Measurements from ENCODE around the gene USP34. TPM values are rescaled to one million over a fixed set of nuclear protein-coding genes. Genes with fewer than 3 reads are reported as not detected.
A peak's percentile ranks its signal among the peaks of the same experiment; 100 is the strongest.

USP34 gene
- total and polyA plus RNA-seq, 9 of the 15 experiments (the other 6 are each of a cell fraction or from before 2014, with no cell fraction given) = 19.8 to 108 (median 67.8) TPM

DNA sequence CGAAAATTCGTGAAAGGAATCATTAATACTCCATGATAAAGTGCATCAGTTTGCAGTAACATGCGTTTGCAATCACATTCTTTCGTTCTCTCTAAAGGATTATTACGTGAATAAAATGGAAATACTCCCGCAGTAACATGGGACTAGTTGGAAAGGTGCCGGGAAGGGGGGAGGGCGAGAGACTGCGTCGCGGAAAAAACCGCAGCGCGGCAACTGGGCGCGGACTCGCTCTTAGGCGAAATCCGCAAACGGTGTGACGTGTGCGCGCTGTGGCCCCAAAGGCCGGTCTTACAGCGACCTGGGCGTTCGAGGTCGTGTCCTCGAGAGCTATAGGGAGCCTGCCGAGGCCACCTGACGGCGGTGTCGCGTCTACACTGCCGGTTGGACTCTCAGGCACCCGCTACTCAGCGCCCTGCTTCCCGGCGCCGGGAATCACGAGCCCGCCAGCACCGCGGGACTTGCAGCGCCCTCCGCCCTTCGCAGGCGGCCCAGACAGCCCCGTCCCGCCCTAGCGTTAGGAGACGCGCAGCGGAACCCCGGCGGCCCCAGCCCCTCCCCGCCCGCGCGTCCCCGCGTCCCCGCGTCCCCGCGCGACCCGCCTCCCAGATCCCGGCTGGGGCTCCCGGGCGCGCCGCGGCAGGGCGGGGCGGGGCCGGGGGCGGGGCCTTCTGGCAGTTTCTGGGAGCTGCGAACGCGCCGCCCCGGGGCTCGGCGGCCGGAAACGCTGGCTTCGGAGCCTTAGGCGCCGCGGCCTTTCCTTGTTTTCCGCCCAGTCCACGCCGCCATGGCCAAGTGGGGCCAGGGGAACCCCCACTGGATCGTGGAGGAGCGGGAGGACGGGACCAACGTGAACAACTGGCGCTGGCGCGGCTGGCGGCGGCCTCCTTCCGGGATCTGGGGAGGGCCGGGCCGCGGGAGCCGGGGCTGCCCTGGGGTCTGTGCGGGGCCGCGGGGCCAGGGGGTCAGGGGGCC is 293.8 kb downstream of the USP34 start (continued):
- TF ChIP-seq FOXO4 (CRISPR knock-in tag; IDR thresholded peaks at IDR 0.05) (no peak), POLR2H (tag; IDR thresholded peaks at IDR 0.05; ENCODE audit: low read depth) (peak; percentile 86), SLC30A9 (CRISPR knock-in tag; IDR thresholded peaks at IDR 0.05) (no peak), KLF1 (tag; IDR thresholded peaks at IDR 0.05) (peak; percentile 20; the same call in 1 of the 2 replicates), HEY1 (CRISPR knock-in tag; IDR thresholded peaks at IDR 0.05; ENCODE audit: borderline replicate concordance) (no peak), ZSCAN32 (CRISPR knock-in tag; IDR thresholded peaks at IDR 0.05) (0 out of 2 replicates have a peak, but pooled peaks have one; percentile 4), HINFP (tag; conservative IDR thresholded peaks at IDR 0.05; ENCODE audit: low read depth) (no peak), FOXJ2 (tag; IDR thresholded peaks at IDR 0.05) (no peak), USF1 (CRISPR knock-in tag; IDR thresholded peaks at IDR 0.05) (peak; percentile 72), ASH1L (IDR thresholded peaks at IDR 0.05; ENCODE audit: borderline replicate concordance, low read depth, partially characterized antibody) (no peak), ZNF766 (CRISPR knock-in tag; conservative IDR thresholded peaks at IDR 0.05) (peak; percentile 96), RCOR1 (IDR thresholded peaks at IDR 0.05; ENCODE audit: borderline replicate concordance in 1 of 2, low read depth in 2 of 2, low read length in 2 of 2) (0 out of 4 replicates have a peak, but pooled peaks of 1 of the 2 experiments have one; percentile 43), CBX5 (IDR thresholded peaks at IDR 0.05; ENCODE audit: borderline replicate concordance, low read depth) (no peak), ZNF589 (CRISPR knock-in tag; IDR thresholded peaks at IDR 0.05; ENCODE audit: low read depth) (peak; percentile 85), ARID2 (IDR thresholded peaks at IDR 0.05) (no peak), NCOA2 (IDR thresholded peaks at IDR 0.05; ENCODE audit: partially characterized antibody in 2 of 2) (no peak), DDX20 (tag; IDR thresholded peaks at IDR 0.05; ENCODE audit: low read depth) (no peak)
- TF ChIP-seq, protein P1, sequence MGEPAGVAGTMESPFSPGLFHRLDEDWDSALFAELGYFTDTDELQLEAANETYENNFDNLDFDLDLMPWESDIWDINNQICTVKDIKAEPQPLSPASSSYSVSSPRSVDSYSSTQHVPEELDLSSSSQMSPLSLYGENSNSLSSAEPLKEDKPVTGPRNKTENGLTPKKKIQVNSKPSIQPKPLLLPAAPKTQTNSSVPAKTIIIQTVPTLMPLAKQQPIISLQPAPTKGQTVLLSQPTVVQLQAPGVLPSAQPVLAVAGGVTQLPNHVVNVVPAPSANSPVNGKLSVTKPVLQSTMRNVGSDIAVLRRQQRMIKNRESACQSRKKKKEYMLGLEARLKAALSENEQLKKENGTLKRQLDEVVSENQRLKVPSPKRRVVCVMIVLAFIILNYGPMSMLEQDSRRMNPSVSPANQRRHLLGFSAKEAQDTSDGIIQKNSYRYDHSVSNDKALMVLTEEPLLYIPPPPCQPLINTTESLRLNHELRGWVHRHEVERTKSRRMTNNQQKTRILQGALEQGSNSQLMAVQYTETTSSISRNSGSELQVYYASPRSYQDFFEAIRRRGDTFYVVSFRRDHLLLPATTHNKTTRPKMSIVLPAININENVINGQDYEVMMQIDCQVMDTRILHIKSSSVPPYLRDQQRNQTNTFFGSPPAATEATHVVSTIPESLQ (CRISPR knock-in tag; IDR thresholded peaks at IDR 0.05) = peak; percentile 76; the same call in 1 of the 2 replicates
- TF ChIP-seq, protein P2, sequence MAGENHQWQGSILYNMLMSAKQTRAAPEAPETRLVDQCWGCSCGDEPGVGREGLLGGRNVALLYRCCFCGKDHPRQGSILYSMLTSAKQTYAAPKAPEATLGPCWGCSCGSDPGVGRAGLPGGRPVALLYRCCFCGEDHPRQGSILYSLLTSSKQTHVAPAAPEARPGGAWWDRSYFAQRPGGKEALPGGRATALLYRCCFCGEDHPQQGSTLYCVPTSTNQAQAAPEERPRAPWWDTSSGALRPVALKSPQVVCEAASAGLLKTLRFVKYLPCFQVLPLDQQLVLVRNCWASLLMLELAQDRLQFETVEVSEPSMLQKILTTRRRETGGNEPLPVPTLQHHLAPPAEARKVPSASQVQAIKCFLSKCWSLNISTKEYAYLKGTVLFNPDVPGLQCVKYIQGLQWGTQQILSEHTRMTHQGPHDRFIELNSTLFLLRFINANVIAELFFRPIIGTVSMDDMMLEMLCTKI (IDR thresholded peaks at IDR 0.05; ENCODE audit: partially characterized antibody) = no peak

All from K562 (cell line).